K562 (cell line): ENCODE results near the gene CEMP1. TPM values are rescaled to one million over a fixed set of nuclear protein-coding genes. Genes with fewer than 3 reads are reported as not detected.

ENCODE experiments used
- ATF7 ChIP-seq: fragments of 450-650 bp; IDR thresholded peaks from 2 replicates; pipeline ENCODE4 v1.7.1; 2014; ENCODE audit warnings: mild to moderate bottlenecking, moderate library complexity
- BACH1 ChIP-seq: fragments of 200-800 bp; sonication (Bioruptor generic); IDR thresholded peaks from 2 replicates; pipeline ENCODE4 v1.6.1; 2016; ENCODE audit warnings: missing genetic modification characterization, missing compliant biosample characterization
- FIP1L1 ChIP-seq: fragments of 200-400 bp; formaldehyde crosslinking; IDR thresholded peaks from 2 replicates; pipeline ENCODE4 v1.6.1; 2018; ENCODE audit warnings: mild to moderate bottlenecking, low read depth, low read length; ENCODE audit not compliant: poor library complexity, severe bottlenecking
- GABPB2 ChIP-seq: fragments of 250-450 bp; sonication (Bioruptor Pico); conservative IDR thresholded peaks from 2 replicates; pipeline ENCODE4 v1.5.1; 2021; ENCODE audit warnings: mild to moderate bottlenecking
- GTF2A2 ChIP-seq: IDR thresholded peaks from 2 replicates; pipeline ENCODE4 v1.6.1; 2016; ENCODE audit warnings: mild to moderate bottlenecking, missing genetic modification characterization, missing compliant biosample characterization
- GTF2E2 ChIP-seq: fragments of 200-800 bp; sonication (Bioruptor generic); IDR thresholded peaks from 2 replicates; pipeline ENCODE4 v1.6.1; 2016; ENCODE audit warnings: missing genetic modification characterization, missing compliant biosample characterization
- L3MBTL2 ChIP-seq: fragments of 450-650 bp; IDR thresholded peaks from 2 replicates; pipeline ENCODE4 v1.6.1; 2016; ENCODE audit warnings: mild to moderate bottlenecking, moderate library complexity
- NFIX ChIP-seq: fragments of 250-450 bp; sonication (Bioruptor Pico); IDR thresholded peaks from 2 replicates; pipeline ENCODE4 v1.4.0; 2020; ENCODE audit warnings: low read depth, mild to moderate bottlenecking, moderate library complexity
- SAFB ChIP-seq: fragments of 200-400 bp; formaldehyde crosslinking; IDR thresholded peaks from 2 replicates; pipeline ENCODE4 v1.6.1; 2017; ENCODE audit warnings: low read depth, low read length, borderline replicate concordance
- SAP30 ChIP-seq: fragments of 200-600 bp; sonication (generic); IDR thresholded peaks from 2 replicates; pipeline ENCODE4 v1.6.1; 2012; ENCODE audit warnings: borderline replicate concordance, low read depth, mild to moderate bottlenecking, moderate library complexity, low read length, control low read depth, inconsistent platforms; ENCODE audit not compliant: insufficient read depth, poor library complexity, severe bottlenecking
- SMARCE1 ChIP-seq: fragments of 450-650 bp; IDR thresholded peaks from 2 replicates; pipeline ENCODE4 v1.7.1; 2016; ENCODE audit warnings: mild to moderate bottlenecking
- SREBF2 ChIP-seq: sonication (generic); formaldehyde crosslinking; IDR thresholded peaks from 2 replicates; pipeline ENCODE4 v1.4.0; 2020; ENCODE audit warnings: mild to moderate bottlenecking, missing genetic modification reagents
- TAF1 ChIP-seq: IDR thresholded peaks from 2 replicates; pipeline ENCODE4 v1.6.1; 2011; ENCODE audit warnings: mild to moderate bottlenecking, low read length, moderate library complexity; ENCODE audit not compliant: insufficient read depth, control insufficient read depth, severe bottlenecking; ENCODE audit errors: extremely low read depth
- U2AF2 ChIP-seq: fragments of 200-400 bp; formaldehyde crosslinking; optimal IDR thresholded peaks from 2 replicates; pipeline ENCODE3; 2017; ENCODE audit warnings: low read depth, mild to moderate bottlenecking, low read length
- ZKSCAN3 ChIP-seq: fragments of 250-450 bp; sonication (Bioruptor Pico); IDR thresholded peaks from 2 replicates; pipeline ENCODE4 v1.4.0; 2020
- ZNF274 ChIP-seq: IDR thresholded peaks from 2 replicates; pipeline ENCODE4 v1.6.1; 2011; ENCODE audit warnings: low read depth, mild to moderate bottlenecking, low read length, moderate library complexity, borderline replicate concordance
- ZNF282 ChIP-seq: sonication (generic); formaldehyde crosslinking; IDR thresholded peaks from 2 replicates; pipeline ENCODE4 v1.8.1; 2023; ENCODE audit warnings: missing genetic modification reagents
- ZNF408 ChIP-seq: fragments of 250-450 bp; sonication (Bioruptor Pico); IDR thresholded peaks from 2 replicates; pipeline ENCODE4 v1.4.0; 2020; ENCODE audit warnings: low read depth, mild to moderate bottlenecking, moderate library complexity
- ZNF780A ChIP-seq: fragments of 250-450 bp; sonication (Bioruptor Pico); IDR thresholded peaks from 2 replicates; pipeline ENCODE4 v1.5.0; 2021; ENCODE audit warnings: mild to moderate bottlenecking
- polyA plus RNA-seq, 8 experiments: library from polyadenylated mRNA; depleted of rRNA in 4 of 8; stranded (reverse) in 5 of 8; unstranded in 3 of 8; fragments of >200 nt; fragmentation: Nextera tagmentation in 2 of 8; fragmentation: Illumina TruSeq in 1 of 8; extraction: Ambion mirVana in 2 of 8; extraction: Trizol in 1 of 8; gene quantifications; 2 replicates each; pipeline versions ENCODE4 v1.2.1 to v1.2.3, GENCODE V29; 2011 to 2014; ENCODE audit warnings: inconsistent platforms in 1 of 8, missing spikeins in 1 of 8
- total RNA-seq, 7 experiments: library from RNA; depleted of rRNA in 6 of 7; stranded (reverse); fragments of >200 nt in 6 of 7; fragmentation: Illumina TruSeq in 2 of 7; extraction: Trizol in 2 of 7; gene quantifications; 2 replicates each; pipeline versions ENCODE4 v1.2.1 to v1.2.3, GENCODE V29; 2011 to 2021; ENCODE audit warnings: low replicate concordance in 1 of 7
- TF ChIP-seq, protein P1 (sequence below), 2 experiments: fragments of 150-350 bp in 1 of 2; IDR thresholded peaks; 2 replicates each; pipeline ENCODE4 v1.6.1; 2012 to 2016; ENCODE audit warnings: low read depth in 2 of 2, low read length in 2 of 2, mild to moderate bottlenecking in 1 of 2, moderate library complexity in 1 of 2
- TF ChIP-seq, protein P2 (sequence below): sonication (generic); formaldehyde crosslinking; IDR thresholded peaks from 2 replicates; pipeline ENCODE4 v1.8.0; 2022; ENCODE audit warnings: mild to moderate bottlenecking, missing genetic modification reagents
- TF ChIP-seq, protein P3 (sequence below): fragments of 250-450 bp; sonication (Bioruptor Pico); IDR thresholded peaks from 2 replicates; pipeline ENCODE4 v1.9.0; 2021; ENCODE audit warnings: mild to moderate bottlenecking, inconsistent platforms

Gene CEMP1
- total and polyA plus RNA-seq, 9 of the 15 experiments (the other 6 are each of a cell fraction or from before 2014, with no cell fraction given): 0.05 to 0.45 TPM; not detected in 7

DNA sequence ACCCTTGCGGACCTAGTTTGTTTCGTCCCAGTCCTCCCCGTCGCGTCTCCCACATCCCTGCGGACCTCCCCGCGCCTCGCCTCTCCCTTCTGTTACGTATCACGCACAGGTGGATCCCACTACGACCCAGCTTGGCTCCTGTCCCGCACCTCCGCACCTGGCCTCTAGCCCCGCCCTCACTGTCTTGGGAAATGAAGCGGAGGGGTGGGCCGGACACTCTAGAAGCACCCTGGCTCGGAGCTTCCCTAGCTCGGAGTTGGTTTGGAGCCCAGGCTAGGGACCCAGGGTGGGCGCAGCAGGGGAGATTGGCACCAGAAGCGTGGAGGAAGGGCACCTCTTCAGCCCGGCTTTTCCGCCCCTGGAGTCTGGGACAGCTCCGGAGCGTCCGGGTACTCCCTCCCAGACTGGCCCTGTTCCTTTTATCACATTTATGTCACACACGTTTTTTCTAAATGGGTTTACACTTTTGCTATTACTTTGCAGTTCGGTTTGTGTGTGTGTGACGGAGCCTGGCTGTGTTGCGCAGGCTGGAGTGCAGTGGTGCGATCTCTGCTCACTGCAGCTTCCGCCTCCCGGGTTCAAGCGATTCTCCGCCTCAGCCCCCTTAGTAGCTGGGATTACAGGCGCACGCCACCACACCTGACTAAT is 1.4 kb upstream of the CEMP1 start (continued):
- no peak; the same call in 1 of the 2 replicates for TF ChIP-seq SMARCE1
- no peak for TF ChIP-seq SAP30
- TF ChIP-seq ZKSCAN3 (CRISPR knock-in tag): no peak
- TF ChIP-seq ZNF282 (CRISPR knock-in tag): no peak
- TF ChIP-seq ZNF780A: no peak
- TF ChIP-seq BACH1: no peak
- TF ChIP-seq, protein P1, sequence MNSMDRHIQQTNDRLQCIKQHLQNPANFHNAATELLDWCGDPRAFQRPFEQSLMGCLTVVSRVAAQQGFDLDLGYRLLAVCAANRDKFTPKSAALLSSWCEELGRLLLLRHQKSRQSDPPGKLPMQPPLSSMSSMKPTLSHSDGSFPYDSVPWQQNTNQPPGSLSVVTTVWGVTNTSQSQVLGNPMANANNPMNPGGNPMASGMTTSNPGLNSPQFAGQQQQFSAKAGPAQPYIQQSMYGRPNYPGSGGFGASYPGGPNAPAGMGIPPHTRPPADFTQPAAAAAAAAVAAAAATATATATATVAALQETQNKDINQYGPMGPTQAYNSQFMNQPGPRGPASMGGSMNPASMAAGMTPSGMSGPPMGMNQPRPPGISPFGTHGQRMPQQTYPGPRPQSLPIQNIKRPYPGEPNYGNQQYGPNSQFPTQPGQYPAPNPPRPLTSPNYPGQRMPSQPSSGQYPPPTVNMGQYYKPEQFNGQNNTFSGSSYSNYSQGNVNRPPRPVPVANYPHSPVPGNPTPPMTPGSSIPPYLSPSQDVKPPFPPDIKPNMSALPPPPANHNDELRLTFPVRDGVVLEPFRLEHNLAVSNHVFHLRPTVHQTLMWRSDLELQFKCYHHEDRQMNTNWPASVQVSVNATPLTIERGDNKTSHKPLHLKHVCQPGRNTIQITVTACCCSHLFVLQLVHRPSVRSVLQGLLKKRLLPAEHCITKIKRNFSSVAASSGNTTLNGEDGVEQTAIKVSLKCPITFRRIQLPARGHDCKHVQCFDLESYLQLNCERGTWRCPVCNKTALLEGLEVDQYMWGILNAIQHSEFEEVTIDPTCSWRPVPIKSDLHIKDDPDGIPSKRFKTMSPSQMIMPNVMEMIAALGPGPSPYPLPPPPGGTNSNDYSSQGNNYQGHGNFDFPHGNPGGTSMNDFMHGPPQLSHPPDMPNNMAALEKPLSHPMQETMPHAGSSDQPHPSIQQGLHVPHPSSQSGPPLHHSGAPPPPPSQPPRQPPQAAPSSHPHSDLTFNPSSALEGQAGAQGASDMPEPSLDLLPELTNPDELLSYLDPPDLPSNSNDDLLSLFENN (IDR thresholded peaks at IDR 0.05; ENCODE audit: low read depth in 2 of 2, low read length in 2 of 2): no peak
- no peak for TF ChIP-seq SAFB
- TF ChIP-seq GTF2A2 (tag): no peak
- TF ChIP-seq TAF1: no peak
- no peak for TF ChIP-seq FIP1L1
- TF ChIP-seq ZNF274: no peak
- TF ChIP-seq U2AF2: no peak
- no peak for TF ChIP-seq GABPB2
- TF ChIP-seq NFIX: no peak
- no peak for TF ChIP-seq L3MBTL2
- TF ChIP-seq, protein P2, sequence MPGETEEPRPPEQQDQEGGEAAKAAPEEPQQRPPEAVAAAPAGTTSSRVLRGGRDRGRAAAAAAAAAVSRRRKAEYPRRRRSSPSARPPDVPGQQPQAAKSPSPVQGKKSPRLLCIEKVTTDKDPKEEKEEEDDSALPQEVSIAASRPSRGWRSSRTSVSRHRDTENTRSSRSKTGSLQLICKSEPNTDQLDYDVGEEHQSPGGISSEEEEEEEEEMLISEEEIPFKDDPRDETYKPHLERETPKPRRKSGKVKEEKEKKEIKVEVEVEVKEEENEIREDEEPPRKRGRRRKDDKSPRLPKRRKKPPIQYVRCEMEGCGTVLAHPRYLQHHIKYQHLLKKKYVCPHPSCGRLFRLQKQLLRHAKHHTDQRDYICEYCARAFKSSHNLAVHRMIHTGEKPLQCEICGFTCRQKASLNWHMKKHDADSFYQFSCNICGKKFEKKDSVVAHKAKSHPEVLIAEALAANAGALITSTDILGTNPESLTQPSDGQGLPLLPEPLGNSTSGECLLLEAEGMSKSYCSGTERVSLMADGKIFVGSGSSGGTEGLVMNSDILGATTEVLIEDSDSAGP (CRISPR knock-in tag): no peak
- TF ChIP-seq SREBF2: no peak
- TF ChIP-seq, protein P3, sequence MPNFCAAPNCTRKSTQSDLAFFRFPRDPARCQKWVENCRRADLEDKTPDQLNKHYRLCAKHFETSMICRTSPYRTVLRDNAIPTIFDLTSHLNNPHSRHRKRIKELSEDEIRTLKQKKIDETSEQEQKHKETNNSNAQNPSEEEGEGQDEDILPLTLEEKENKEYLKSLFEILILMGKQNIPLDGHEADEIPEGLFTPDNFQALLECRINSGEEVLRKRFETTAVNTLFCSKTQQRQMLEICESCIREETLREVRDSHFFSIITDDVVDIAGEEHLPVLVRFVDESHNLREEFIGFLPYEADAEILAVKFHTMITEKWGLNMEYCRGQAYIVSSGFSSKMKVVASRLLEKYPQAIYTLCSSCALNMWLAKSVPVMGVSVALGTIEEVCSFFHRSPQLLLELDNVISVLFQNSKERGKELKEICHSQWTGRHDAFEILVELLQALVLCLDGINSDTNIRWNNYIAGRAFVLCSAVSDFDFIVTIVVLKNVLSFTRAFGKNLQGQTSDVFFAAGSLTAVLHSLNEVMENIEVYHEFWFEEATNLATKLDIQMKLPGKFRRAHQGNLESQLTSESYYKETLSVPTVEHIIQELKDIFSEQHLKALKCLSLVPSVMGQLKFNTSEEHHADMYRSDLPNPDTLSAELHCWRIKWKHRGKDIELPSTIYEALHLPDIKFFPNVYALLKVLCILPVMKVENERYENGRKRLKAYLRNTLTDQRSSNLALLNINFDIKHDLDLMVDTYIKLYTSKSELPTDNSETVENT (CRISPR knock-in tag): no peak
- 0 out of 2 replicates have a peak, but pooled peaks have one; percentile 12 for TF ChIP-seq ATF7
- TF ChIP-seq GTF2E2 (tag): no peak
- TF ChIP-seq ZNF408 (CRISPR knock-in tag): no peak
